K562 (cell line): Measurements from ENCODE around the gene PPWD1. TPM values are rescaled to one million over a fixed set of nuclear protein-coding genes. Genes with fewer than 3 reads are reported as not detected.

ENCODE experiments used
- ATAC-seq: fragments of 200-7000 bp; cut with Tn5 transposase; 3 replicates; pipeline ENCODE4 v1.9.1; 2020; ENCODE audit warnings: moderate library complexity
- Bru-seq: library from RNA; stranded (reverse); fragments of 400-500 nt; gene quantifications from one replicate; lab custom pipeline; 2021; lab: Mats Ljungman, UMichigan
- BruChase-seq, 2 experiments: library from RNA; stranded (reverse); fragments of 400-500 nt; gene quantifications; one replicate each; lab custom pipeline; 2021; lab: Mats Ljungman, UMichigan
- BruUV-seq: library from RNA; stranded (reverse); fragments of 400-500 nt; replicated peaks from 2 replicates; lab custom pipeline; 2021; lab: Mats Ljungman, UMichigan
- CTCF ChIA-PET: fragments of 300-600 bp; formaldehyde crosslinking; extraction: SDS; loops from one replicate; lab custom pipeline; 2021; ENCODE audit warnings: low intra/inter-chr PET ratio; lab: Yijun Ruan, JAX
- POLR2A ChIA-PET: fragments of 300-600, 350-650 bp; sonication (Branson Sonifier 250); formaldehyde crosslinking; extraction: SDS; loops from one replicate; lab custom pipeline; 2021; ENCODE audit warnings: antibody characterized with exemption, inconsistent platforms; lab: Yijun Ruan, JAX
- DNase-seq, 4 experiments: peaks; one replicate each; pipeline versions ENCODE4 v3.0.0 to v3.0.0-alpha.2; 2011 to 2018; ENCODE audit warnings: low spot score in 3 of 4, mixed read lengths in 3 of 4; ENCODE audit errors: extremely low read depth in 1 of 4
- FAIRE-seq: peaks from 2 replicates; lab custom pipeline; 2011; peaks lifted over from hg19 to GRCh38; lab: Jason Lieb, UNC
- H2AFZ ChIP-seq: 2 replicates; pipeline ENCODE4 v1.6.0; 2011; ENCODE audit warnings: low read depth, low read length, control low read depth, inconsistent platforms
- H3K27ac ChIP-seq: fragments of 200-600 bp; 3 replicates; pipeline ENCODE4 v1.8.0; 2011; ENCODE audit warnings: low read depth, mild to moderate bottlenecking, control low read depth, inconsistent platforms, low read length, moderate library complexity, mixed read lengths; ENCODE audit errors: extremely low read depth
- H3K27me3 ChIP-seq, 2 experiments: fragments of 300-600 bp in 1 of 2; 2 replicates in 1 of 2; 3 replicates in 1 of 2; pipeline versions ENCODE4 v1.6.0 to v1.8.0; 2011; ENCODE audit warnings: inconsistent platforms in 2 of 2, low read length in 2 of 2, mild to moderate bottlenecking in 1 of 2, mixed read lengths in 1 of 2, moderate library complexity in 1 of 2; ENCODE audit not compliant: control insufficient read depth in 2 of 2, insufficient read depth in 2 of 2
- H3K36me3 ChIP-seq: fragments of 300-600 bp; 3 replicates; pipeline ENCODE4 v1.8.0; 2011; ENCODE audit warnings: mild to moderate bottlenecking, low read length, inconsistent platforms; ENCODE audit not compliant: control insufficient read depth, insufficient read depth
- H3K4me1 ChIP-seq, 2 experiments: fragments of 200-600 bp in 1 of 2; replicated peaks in 1 of 2; 2 replicates in 1 of 2; 3 replicates in 1 of 2; pipeline versions ENCODE4 v1.5.1 to v1.8.0; 2011; ENCODE audit warnings: inconsistent platforms in 2 of 2, low read length in 2 of 2, mild to moderate bottlenecking in 1 of 2, mixed read lengths in 1 of 2, moderate library complexity in 1 of 2; ENCODE audit not compliant: control insufficient read depth in 2 of 2, insufficient read depth in 2 of 2
- H3K4me2 ChIP-seq: 2 replicates; pipeline ENCODE4 v1.6.1; 2011; ENCODE audit warnings: low read length, control low read depth, inconsistent platforms, mixed read lengths; ENCODE audit not compliant: insufficient read depth
- H3K4me3 ChIP-seq: fragments of 200-600 bp; sonication (generic), shearing (Covaris generic); 2 replicates; pipeline ENCODE4 v1.5.1; 2016; ENCODE audit warnings: control low read depth, inconsistent platforms
- H3K79me2 ChIP-seq: fragments of 200-600 bp; 3 replicates; pipeline ENCODE4 v1.8.0; 2011; ENCODE audit warnings: low read length, inconsistent platforms; ENCODE audit not compliant: control insufficient read depth, insufficient read depth
- H3K9ac ChIP-seq, 2 experiments: 2 replicates each; pipeline versions ENCODE4 v1.6.0 to v1.6.1; 2011; ENCODE audit warnings: low read depth in 2 of 2, low read length in 2 of 2, control low read depth in 1 of 2, inconsistent platforms in 1 of 2, mild to moderate bottlenecking in 1 of 2, mixed read lengths in 1 of 2; ENCODE audit not compliant: insufficient read depth in 1 of 2
- H3K9me1 ChIP-seq: one replicate; pipeline ENCODE4 v1.6.0; 2011; ENCODE audit warnings: inconsistent platforms, mild to moderate bottlenecking, low read length, moderate library complexity; ENCODE audit not compliant: control insufficient read depth, insufficient read depth
- H3K9me3 ChIP-seq: replicated peaks from 2 replicates; pipeline ENCODE4 v1.5.1; 2011; ENCODE audit warnings: low read depth, low read length, inconsistent platforms; ENCODE audit not compliant: control insufficient read depth, insufficient read depth
- H4K20me1 ChIP-seq: replicated peaks from 2 replicates; pipeline ENCODE4 v1.6.1; 2011; ENCODE audit warnings: low read length, inconsistent platforms, mixed read lengths; ENCODE audit not compliant: control insufficient read depth, insufficient read depth
- ARID2 ChIP-seq: fragments of 450-650 bp; IDR thresholded peaks from 2 replicates; pipeline ENCODE4 v1.6.1; 2017; ENCODE audit warnings: antibody characterized with exemption, mild to moderate bottlenecking
- BCL6 ChIP-seq: fragments of 250-450 bp; sonication (Bioruptor Pico); IDR thresholded peaks from 2 replicates; pipeline ENCODE4 v1.4.0; 2020
- DACH1 ChIP-seq: fragments of 450-650 bp; IDR thresholded peaks from 2 replicates; pipeline ENCODE4 v1.6.1; 2018; ENCODE audit not compliant: partially characterized antibody
- GABPB1 ChIP-seq: sonication (generic); formaldehyde crosslinking; IDR thresholded peaks from 2 replicates; pipeline ENCODE4 v1.8.0; 2022; ENCODE audit warnings: mild to moderate bottlenecking, missing genetic modification reagents
- TEAD1 ChIP-seq, 2 experiments: fragments of 450-650 bp in 1 of 2; sonication (generic) in 1 of 2; formaldehyde crosslinking; IDR thresholded peaks; 2 replicates each; pipeline versions ENCODE4 v1.4.0 to v1.8.0; 2020 to 2022; ENCODE audit warnings: mild to moderate bottlenecking in 2 of 2, missing genetic modification reagents in 1 of 2
- ZNF140 ChIP-seq: fragments of 250-450 bp; sonication (Bioruptor Pico); IDR thresholded peaks from 2 replicates; pipeline ENCODE4 v1.8.0; 2021; ENCODE audit warnings: moderate library complexity, mild to moderate bottlenecking, inconsistent platforms
- WGBS: fragments of 100-300 bp; shearing (Covaris generic); methylation state at CpG from one replicate; pipeline ENCODE4 v1.1.6; 2016; ENCODE audit warnings: low coverage, mixed read lengths; ENCODE audit not compliant: insufficient coverage; ENCODE audit errors: missing lambda C conversion rate; 5-methylcytosine and 5-hydroxymethylcytosine counted together
- in situ Hi-C: fragments of 300-500 bp; cut with MboI; formaldehyde crosslinking; loops from 4 replicates; pipeline ENCODE4 v1.15.0; 2018; ENCODE audit warnings: inconsistent platforms, mixed read lengths
- intact Hi-C: fragments of 100-400 bp; cut with micrococcal nuclease; formaldehyde crosslinking; loops from 2 replicates; pipeline ENCODE4 v1.14.2; 2022
- long read RNA-seq, 3 experiments: library from polyadenylated mRNA in 2 of 3; library from RNA in 1 of 3; unstranded in 2 of 3; stranded (forward) in 1 of 3; transcript quantifications; one replicate each; pipeline ENCODE4 v2.0.0, GENCODE V29; 2019 to 2022
- polyA minus RNA-seq, 3 experiments: library from RNA; depleted of rRNA, polyadenylated mRNA; stranded (reverse); fragments of >200 nt; gene quantifications; 2 replicates each; pipeline ENCODE4 v1.2.3, GENCODE V29; 2011
- polyA plus RNA-seq, 8 experiments: library from polyadenylated mRNA; depleted of rRNA in 4 of 8; stranded (reverse) in 5 of 8; unstranded in 3 of 8; fragments of >200 nt; fragmentation: Nextera tagmentation in 2 of 8; fragmentation: Illumina TruSeq in 1 of 8; extraction: Ambion mirVana in 2 of 8; extraction: Trizol in 1 of 8; gene quantifications; 2 replicates each; pipeline versions ENCODE4 v1.2.1 to v1.2.3, GENCODE V29; 2011 to 2014; ENCODE audit warnings: inconsistent platforms in 1 of 8, missing spikeins in 1 of 8
- total RNA-seq, 7 experiments: library from RNA; depleted of rRNA in 6 of 7; stranded (reverse); fragments of >200 nt in 6 of 7; fragmentation: Illumina TruSeq in 2 of 7; extraction: Trizol in 2 of 7; gene quantifications; 2 replicates each; pipeline versions ENCODE4 v1.2.1 to v1.2.3, GENCODE V29; 2011 to 2021; ENCODE audit warnings: low replicate concordance in 1 of 7
- TF ChIP-seq, protein P1 (sequence below): sonication (generic); formaldehyde crosslinking; IDR thresholded peaks from 2 replicates; pipeline ENCODE4 v1.8.1; 2023; ENCODE audit warnings: missing genetic modification reagents, mild to moderate bottlenecking, borderline replicate concordance
- TF ChIP-seq, protein P2 (sequence below): sonication (generic); formaldehyde crosslinking; IDR thresholded peaks from 2 replicates; pipeline ENCODE4 v1.9.0; 2022; ENCODE audit warnings: mild to moderate bottlenecking, missing genetic modification reagents

Gene PPWD1
- total RNA-seq (2011; cell fraction: chromatin; rRNA removed; ENCODE audit: low replicate concordance) = 42.4 and 162 TPM in 2 replicates
- total RNA-seq (2011; cell fraction: nucleolus; rRNA removed) = 13.3 and 25.8 TPM in 2 replicates
- 55.2 and 88.8 TPM in 2 replicates for total RNA-seq (2011; cell fraction: nucleoplasm; rRNA removed)
- 31.6 and 43.2 TPM in 2 replicates for total RNA-seq (2014; rRNA removed)
- 59.3 and 62.9 TPM in 2 replicates for total RNA-seq (2014; rRNA removed; fragmentation: Illumina TruSeq; extraction: Trizol)
- total RNA-seq (2015; rRNA removed; fragmentation: Illumina TruSeq; extraction: Trizol) = 56.1 and 61.7 TPM in 2 replicates
- 31.0 and 31.4 TPM in 2 replicates for total RNA-seq (2021)
- polyA plus RNA-seq (2011; rRNA removed) = 17.6 and 24.1 TPM in 2 replicates
- polyA plus RNA-seq (2011; cell fraction: cytosol; rRNA removed) = 2.1 and 6.5 TPM in 2 replicates
- polyA plus RNA-seq (2011; cell fraction: nucleus; rRNA removed) = 28.7 and 40.9 TPM in 2 replicates
- 38.8 and 39.5 TPM in 2 replicates for polyA plus RNA-seq (2012)
- polyA plus RNA-seq (2014; fragmentation: Illumina TruSeq; extraction: Trizol) = 46.6 and 59.1 TPM in 2 replicates
- polyA plus RNA-seq (2014; fragmentation: Nextera tagmentation; extraction: Ambion mirVana) = 10 to 100 TPM; 46.3 to 89.2 TPM
- 39.3 and 51.4 TPM in 2 replicates for polyA plus RNA-seq (2014; rRNA removed)
- 37.9 and 56.0 TPM in 2 replicates for polyA minus RNA-seq (2011; rRNA and poly(A)+ RNA removed)
- 9.7 and 14.7 TPM in 2 replicates for polyA minus RNA-seq (2011; cell fraction: cytosol; rRNA and poly(A)+ RNA removed)
- 41.2 and 75.8 TPM in 2 replicates for polyA minus RNA-seq (2011; cell fraction: nucleus; rRNA and poly(A)+ RNA removed)
- Bru-seq, nascent RNA = percentile 87 among the genes with signal in this experiment
- BruChase-seq, experiment 1, labeled RNA remaining after a 2-hour chase = percentile 93 among the genes with signal in this experiment
- percentile 94 among the genes with signal in this experiment for BruChase-seq, experiment 2, labeled RNA remaining after a 6-hour chase
- long read RNA-seq, experiment 1, transcript PPWD1-201 (11 exons, 2,166 nt) = major isoform, 164 of 201 reads
- long read RNA-seq, experiment 1, partial matches to known transcripts = 14 of 201 reads
- long read RNA-seq, experiment 1, other reads (novel, unspliced or antisense) = 15 of 201 reads
- long read RNA-seq, experiment 2, transcript PPWD1-201 (11 exons, 2,166 nt) = major isoform, 19 of 37 reads
- long read RNA-seq, experiment 2, partial matches to known transcripts = 11 of 37 reads
- long read RNA-seq, experiment 2, other reads (novel, unspliced or antisense) = 7 of 37 reads
- long read RNA-seq, experiment 3, transcript PPWD1-201 (11 exons, 2,166 nt) = major isoform, 57 of 74 reads
- long read RNA-seq, experiment 3, partial matches to known transcripts = 10 of 74 reads
- long read RNA-seq, experiment 3, other reads (novel, unspliced or antisense) = 7 of 74 reads

DNA sequence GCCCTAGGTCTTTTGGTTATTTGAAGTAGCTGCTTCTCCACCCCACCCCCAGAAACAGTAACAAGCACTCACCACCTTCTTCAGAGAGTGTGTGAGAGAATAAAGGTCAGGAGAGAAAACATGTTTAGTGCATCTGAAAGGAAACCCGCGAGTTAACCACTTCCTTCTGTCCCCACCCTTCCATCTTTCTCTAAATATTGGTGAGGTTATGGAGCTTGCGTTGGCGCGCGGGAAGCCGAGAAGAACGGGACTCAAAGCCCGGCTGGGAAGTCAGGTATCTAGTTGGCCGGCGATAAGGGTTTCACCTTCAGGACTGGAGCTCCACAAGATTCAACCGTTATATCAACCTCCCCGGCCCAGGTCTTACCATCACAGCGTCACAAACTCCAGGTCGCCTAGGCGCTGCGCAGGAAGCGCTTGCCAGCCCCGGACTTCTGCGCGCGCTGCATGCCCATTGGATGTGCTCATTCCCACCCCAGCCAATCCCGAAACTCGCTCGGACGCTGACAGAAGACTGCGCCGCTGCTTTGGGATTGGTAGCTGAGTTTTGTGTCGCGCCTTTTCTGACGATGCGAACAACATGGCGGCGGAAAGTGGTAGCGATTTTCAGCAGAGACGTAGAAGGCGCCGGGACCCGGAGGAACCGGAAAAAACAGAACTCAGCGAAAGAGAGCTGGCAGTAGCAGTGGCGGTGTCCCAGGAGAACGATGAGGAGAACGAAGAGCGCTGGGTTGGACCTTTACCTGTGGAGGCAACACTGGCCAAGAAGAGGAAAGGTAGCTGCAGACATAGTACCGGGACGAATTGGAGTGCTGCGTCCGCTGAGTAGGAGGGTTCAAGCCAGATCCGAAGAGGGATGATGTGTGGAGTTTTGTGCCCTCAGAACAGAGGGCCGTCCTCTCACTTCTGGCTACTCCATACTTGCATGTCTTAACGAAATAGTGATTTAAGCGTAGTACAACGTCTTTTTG, at the start of gene PPWD1, which contains the start of gene CENPK:
TSS of gene PPWD1 (plus strand) at position 566 of the 971 bp plus-strand sequence. CDS start at position 581, 15 bp downstream.
TSS of gene CENPK (minus strand) at position 438 of the 971 bp plus-strand sequence. CDS start 8,261 bp downstream, outside the sequence.
- Histone ChIP-seq H3K4me1 (no peaks in the 10 kb centered on the region; a peak in 1 of 5 replicates), H3K27ac (peak within 1 kb of the TSS; percentile 96), H3K4me2 (peak within 1 kb of the TSS; percentile 96), H3K4me3 (peak within 1 kb of the TSS; percentile 78), H4K20me1 (no peaks in the 10 kb centered on the region), H3K36me3 (peaks cover 44% of the 10 kb centered on the region; the same call in 2 of the 3 replicates), H3K9me1 (no peaks in the 10 kb centered on the region), H3K27me3 (no peaks in the 10 kb centered on the region), H3K9ac (peak within 1 kb of the TSS; percentile 93 to 96), H2AFZ (peak within 1 kb of the TSS; percentile 100), H3K79me2 (peaks cover 71% of the 10 kb centered on the region), H3K9me3 (no peaks in the 10 kb centered on the region)
- intact Hi-C loops = loop anchor here (5.0 kb wide), 2 partner anchors 81 to 159 kb away; partner anchors contain the start of genes ADAMTS6, NLN and SGTB
- TSS peak; percentile 67 for BruUV-seq
- POLR2A ChIA-PET = interaction anchor here (0.7 to 3.2 kb wide), 23 partner anchors 10 to 309 kb away, joined by 3 to 15 read pairs (median 3); partner anchors contain the start of genes ADAMTS6 and TRIM23
- peak; percentile 92 to 97 (median 94) for DNase-seq
- WGBS = under 1% methylated on average over 54 of the region's 54 CpGs
- peak; percentile 97 for FAIRE-seq
- peak; percentile 99 for ATAC-seq
- CTCF ChIA-PET = no interaction called here
- in situ Hi-C loops = no loop called here
- TF ChIP-seq, protein P1, sequence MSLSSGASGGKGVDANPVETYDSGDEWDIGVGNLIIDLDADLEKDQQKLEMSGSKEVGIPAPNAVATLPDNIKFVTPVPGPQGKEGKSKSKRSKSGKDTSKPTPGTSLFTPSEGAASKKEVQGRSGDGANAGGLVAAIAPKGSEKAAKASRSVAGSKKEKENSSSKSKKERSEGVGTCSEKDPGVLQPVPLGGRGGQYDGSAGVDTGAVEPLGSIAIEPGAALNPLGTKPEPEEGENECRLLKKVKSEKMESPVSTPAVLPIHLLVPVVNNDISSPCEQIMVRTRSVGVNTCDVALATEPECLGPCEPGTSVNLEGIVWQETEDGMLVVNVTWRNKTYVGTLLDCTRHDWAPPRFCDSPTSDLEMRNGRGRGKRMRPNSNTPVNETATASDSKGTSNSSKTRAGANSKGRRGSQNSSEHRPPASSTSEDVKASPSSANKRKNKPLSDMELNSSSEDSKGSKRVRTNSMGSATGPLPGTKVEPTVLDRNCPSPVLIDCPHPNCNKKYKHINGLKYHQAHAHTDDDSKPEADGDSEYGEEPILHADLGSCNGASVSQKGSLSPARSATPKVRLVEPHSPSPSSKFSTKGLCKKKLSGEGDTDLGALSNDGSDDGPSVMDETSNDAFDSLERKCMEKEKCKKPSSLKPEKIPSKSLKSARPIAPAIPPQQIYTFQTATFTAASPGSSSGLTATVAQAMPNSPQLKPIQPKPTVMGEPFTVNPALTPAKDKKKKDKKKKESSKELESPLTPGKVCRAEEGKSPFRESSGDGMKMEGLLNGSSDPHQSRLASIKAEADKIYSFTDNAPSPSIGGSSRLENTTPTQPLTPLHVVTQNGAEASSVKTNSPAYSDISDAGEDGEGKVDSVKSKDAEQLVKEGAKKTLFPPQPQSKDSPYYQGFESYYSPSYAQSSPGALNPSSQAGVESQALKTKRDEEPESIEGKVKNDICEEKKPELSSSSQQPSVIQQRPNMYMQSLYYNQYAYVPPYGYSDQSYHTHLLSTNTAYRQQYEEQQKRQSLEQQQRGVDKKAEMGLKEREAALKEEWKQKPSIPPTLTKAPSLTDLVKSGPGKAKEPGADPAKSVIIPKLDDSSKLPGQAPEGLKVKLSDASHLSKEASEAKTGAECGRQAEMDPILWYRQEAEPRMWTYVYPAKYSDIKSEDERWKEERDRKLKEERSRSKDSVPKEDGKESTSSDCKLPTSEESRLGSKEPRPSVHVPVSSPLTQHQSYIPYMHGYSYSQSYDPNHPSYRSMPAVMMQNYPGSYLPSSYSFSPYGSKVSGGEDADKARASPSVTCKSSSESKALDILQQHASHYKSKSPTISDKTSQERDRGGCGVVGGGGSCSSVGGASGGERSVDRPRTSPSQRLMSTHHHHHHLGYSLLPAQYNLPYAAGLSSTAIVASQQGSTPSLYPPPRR = no peak
- no peak for TF ChIP-seq ZNF140 (CRISPR knock-in tag)
- TF ChIP-seq, protein P2, sequence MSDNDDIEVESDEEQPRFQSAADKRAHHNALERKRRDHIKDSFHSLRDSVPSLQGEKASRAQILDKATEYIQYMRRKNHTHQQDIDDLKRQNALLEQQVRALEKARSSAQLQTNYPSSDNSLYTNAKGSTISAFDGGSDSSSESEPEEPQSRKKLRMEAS (CRISPR knock-in tag) = peak; percentile 45; the same call in 1 of the 2 replicates
- TF ChIP-seq ARID2 = no peak
- TF ChIP-seq DACH1 = no peak
- TF ChIP-seq BCL6 (CRISPR knock-in tag) = no peak
- 0 out of 4 replicates have a peak, but pooled peaks of 1 of the 2 experiments have one; percentile 18 for TF ChIP-seq TEAD1 (CRISPR knock-in tag; IDR thresholded peaks at IDR 0.05)
- peak; percentile 77; the same call in 1 of the 2 replicates for TF ChIP-seq GABPB1 (CRISPR knock-in tag)
